ENCODE results near the gene PBX3.

The PBX3 gene

GRCh38 chr9:125953314-125954019 is 206.3 kb downstream of the PBX3 start:
- Histone ChIP-seq H3K9me3 (ENCODE audit: insufficient read depth, low read length) (no peaks in the 10 kb centered on the region), H3K9me2 (replicated peaks; ENCODE audit: insufficient read depth, low read length) (no peaks in the 10 kb centered on the region), H3K4me2 (ENCODE audit: low read depth, low read length, poor library complexity, severe bottlenecking) (no peak overlapping the region), H3K4me3 (ENCODE audit: insufficient read depth, low read length, poor library complexity, severe bottlenecking) (no peak overlapping the region), H4K20me1 (ENCODE audit: low read depth, low read length) (no peaks in the 10 kb centered on the region), H3K27ac (ENCODE audit: low read depth, low read length) (no peak overlapping the region), H3K9ac (ENCODE audit: low read length) (no peak overlapping the region), H3K79me2 (ENCODE audit: insufficient read depth, low read length) (no peaks in the 10 kb centered on the region), H2AFZ (ENCODE audit: low read depth, low read length, severe bottlenecking) (no peak overlapping the region), H3K27me3 (ENCODE audit: low read length) (no peaks in the 10 kb centered on the region), H3K36me3 (ENCODE audit: low read length) (no peaks in the 10 kb centered on the region), H3F3A (ENCODE audit: insufficient read depth) (no peaks in the 10 kb centered on the region)
- TF ChIP-seq EZH2phosphoT487 (conservative IDR thresholded peaks at IDR 0.05; ENCODE audit: low read length) (no peak), CTCF (IDR thresholded peaks at IDR 0.05; ENCODE audit: insufficient read depth, low read length, poor library complexity, severe bottlenecking) (no peak)

GRCh38 chr9:125956102-125956501 is 208.9 kb downstream of the PBX3 start:
- H3K9ac ChIP-seq (ENCODE audit: low read length), result no peak overlapping the region
- H3K79me2 ChIP-seq (ENCODE audit: insufficient read depth, low read length), result no peaks in the 10 kb centered on the region
- H3K9me2 ChIP-seq (replicated peaks; ENCODE audit: insufficient read depth, low read length), result no peaks in the 10 kb centered on the region
- TF ChIP-seq CTCF (IDR thresholded peaks at IDR 0.05; ENCODE audit: insufficient read depth, low read length, poor library complexity, severe bottlenecking) (no peak), EZH2phosphoT487 (conservative IDR thresholded peaks at IDR 0.05; ENCODE audit: low read length) (no peak)
- H4K20me1 ChIP-seq (ENCODE audit: low read depth, low read length), result no peaks in the 10 kb centered on the region
- H3K36me3 ChIP-seq (ENCODE audit: low read length), result no peaks in the 10 kb centered on the region
- no peak overlapping the region for H3K27ac ChIP-seq (ENCODE audit: low read depth, low read length)
- H3K9me3 ChIP-seq (ENCODE audit: insufficient read depth, low read length), result no peaks in the 10 kb centered on the region
- H2AFZ ChIP-seq (ENCODE audit: low read depth, low read length, severe bottlenecking), result no peak overlapping the region
- H3K4me2 ChIP-seq (ENCODE audit: low read depth, low read length, poor library complexity, severe bottlenecking), result no peak overlapping the region
- H3F3A ChIP-seq (ENCODE audit: insufficient read depth), result no peaks in the 10 kb centered on the region
- H3K4me3 ChIP-seq (ENCODE audit: insufficient read depth, low read length, poor library complexity, severe bottlenecking), result no peak overlapping the region
- no peaks in the 10 kb centered on the region for H3K27me3 ChIP-seq (ENCODE audit: low read length)

GRCh38 chr9:125959315-125959714 is 212.1 kb downstream of the PBX3 start:
- no peaks in the 10 kb centered on the region for H3K9me2 ChIP-seq (replicated peaks; ENCODE audit: insufficient read depth, low read length)
- no peak overlapping the region for H3K4me2 ChIP-seq (ENCODE audit: low read depth, low read length, poor library complexity, severe bottlenecking)
- no peaks in the 10 kb centered on the region for H4K20me1 ChIP-seq (ENCODE audit: low read depth, low read length)
- no peaks in the 10 kb centered on the region for H3K9me3 ChIP-seq (ENCODE audit: insufficient read depth, low read length)
- no peak overlapping the region for H3K27ac ChIP-seq (ENCODE audit: low read depth, low read length)
- TF ChIP-seq EZH2phosphoT487 (conservative IDR thresholded peaks at IDR 0.05; ENCODE audit: low read length) (no peak), CTCF (IDR thresholded peaks at IDR 0.05; ENCODE audit: insufficient read depth, low read length, poor library complexity, severe bottlenecking) (no peak)
- H3K36me3 ChIP-seq (ENCODE audit: low read length), result no peaks in the 10 kb centered on the region
- H3K27me3 ChIP-seq (ENCODE audit: low read length), result no peaks in the 10 kb centered on the region
- no peak overlapping the region for H2AFZ ChIP-seq (ENCODE audit: low read depth, low read length, severe bottlenecking)
- H3K79me2 ChIP-seq (ENCODE audit: insufficient read depth, low read length), result no peaks in the 10 kb centered on the region
- H3F3A ChIP-seq (ENCODE audit: insufficient read depth), result no peaks in the 10 kb centered on the region
- no peak overlapping the region for H3K4me3 ChIP-seq (ENCODE audit: insufficient read depth, low read length, poor library complexity, severe bottlenecking)
- H3K9ac ChIP-seq (ENCODE audit: low read length), result no peak overlapping the region
